Transverse colon (tissue), 3 donors: ENCODE measurements around the gene DPP10.

Source experiments
- EP300 ChIP-seq: sonication (generic); formaldehyde crosslinking; IDR thresholded peaks from one replicate; pipeline ENCODE4 v1.6.1; 2017; ENCODE audit warnings: antibody characterized with exemption, low read depth
- POLR2A ChIP-seq: fragments of 450-650 bp; IDR thresholded peaks from one replicate; pipeline ENCODE4 v1.6.1; 2016; ENCODE audit warnings: antibody characterized with exemption, mild to moderate bottlenecking, moderate library complexity
- TF ChIP-seq, protein P1 (sequence below), 5 experiments: fragments of 200-600 bp in 3 of 5; fragments of 450-650 bp in 2 of 5; sonication (generic) in 3 of 5; IDR thresholded peaks; 1 replicate in 2 of 5; 2 replicates in 3 of 5; pipeline ENCODE4 v1.5.1; 2016 to 2017; ENCODE audit warnings: antibody characterized with exemption in 5 of 5, inconsistent platforms in 3 of 5, mild to moderate bottlenecking in 2 of 5, moderate library complexity in 1 of 5

DNA sequence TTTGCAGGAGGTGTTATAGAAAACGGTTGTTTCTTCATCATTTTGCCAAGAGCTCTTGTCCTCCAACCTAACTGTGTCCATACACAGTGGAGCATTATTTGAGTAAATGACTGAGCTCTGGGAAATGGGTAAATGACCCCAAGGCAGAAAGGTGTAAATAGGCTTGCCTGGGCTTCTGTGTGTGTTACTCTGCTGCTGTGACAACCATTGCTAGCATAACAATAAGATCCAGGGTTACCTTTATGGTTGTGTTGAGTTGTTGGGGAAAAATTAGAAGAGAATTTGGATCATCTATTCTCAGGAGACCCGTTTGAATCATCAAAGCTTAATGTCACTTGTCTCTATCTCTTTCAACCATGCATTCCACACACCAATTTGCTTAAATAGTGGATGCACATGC, 672.7 kb downstream of the DPP10 start:
- TF ChIP-seq POLR2A: no peak
- TF ChIP-seq, protein P1, sequence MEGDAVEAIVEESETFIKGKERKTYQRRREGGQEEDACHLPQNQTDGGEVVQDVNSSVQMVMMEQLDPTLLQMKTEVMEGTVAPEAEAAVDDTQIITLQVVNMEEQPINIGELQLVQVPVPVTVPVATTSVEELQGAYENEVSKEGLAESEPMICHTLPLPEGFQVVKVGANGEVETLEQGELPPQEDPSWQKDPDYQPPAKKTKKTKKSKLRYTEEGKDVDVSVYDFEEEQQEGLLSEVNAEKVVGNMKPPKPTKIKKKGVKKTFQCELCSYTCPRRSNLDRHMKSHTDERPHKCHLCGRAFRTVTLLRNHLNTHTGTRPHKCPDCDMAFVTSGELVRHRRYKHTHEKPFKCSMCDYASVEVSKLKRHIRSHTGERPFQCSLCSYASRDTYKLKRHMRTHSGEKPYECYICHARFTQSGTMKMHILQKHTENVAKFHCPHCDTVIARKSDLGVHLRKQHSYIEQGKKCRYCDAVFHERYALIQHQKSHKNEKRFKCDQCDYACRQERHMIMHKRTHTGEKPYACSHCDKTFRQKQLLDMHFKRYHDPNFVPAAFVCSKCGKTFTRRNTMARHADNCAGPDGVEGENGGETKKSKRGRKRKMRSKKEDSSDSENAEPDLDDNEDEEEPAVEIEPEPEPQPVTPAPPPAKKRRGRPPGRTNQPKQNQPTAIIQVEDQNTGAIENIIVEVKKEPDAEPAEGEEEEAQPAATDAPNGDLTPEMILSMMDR (IDR thresholded peaks at IDR 0.05): no peak
- TF ChIP-seq EP300: no peak
